A673 (cell line): ENCODE measurements around the gene ABCD3.

Source experiments
- CTCF ChIP-seq: fragments of 300-800, 200-600 bp; sonication (generic); conservative IDR thresholded peaks from 2 replicates; pipeline ENCODE4 v1.5.1; 2017; ENCODE audit warnings: low read depth, mild to moderate bottlenecking, antibody characterized with exemption, low read length, moderate library complexity, mixed read lengths
- EZH2 ChIP-seq: fragments of 200-600 bp; sonication (generic); IDR thresholded peaks from 2 replicates; pipeline ENCODE4 v1.6.1; 2017; ENCODE audit warnings: borderline replicate concordance, low read depth, mild to moderate bottlenecking, mixed read lengths, antibody characterized with exemption, low read length; ENCODE audit not compliant: poor library complexity, severe bottlenecking

GRCh38 chr1:94550396-94550795, 132.2 kb downstream of the ABCD3 start:
- TF ChIP-seq CTCF (no peak), EZH2 (no peak)
